ENCODE results near the gene DNAH7. TPM values are rescaled to one million over a fixed set of nuclear protein-coding genes. Genes with fewer than 3 reads are reported as not detected.

Gene DNAH7
- total RNA-seq, 4 donors from 2014 or later = 0.10 to 1.2 (median 0.27) TPM

DNA sequence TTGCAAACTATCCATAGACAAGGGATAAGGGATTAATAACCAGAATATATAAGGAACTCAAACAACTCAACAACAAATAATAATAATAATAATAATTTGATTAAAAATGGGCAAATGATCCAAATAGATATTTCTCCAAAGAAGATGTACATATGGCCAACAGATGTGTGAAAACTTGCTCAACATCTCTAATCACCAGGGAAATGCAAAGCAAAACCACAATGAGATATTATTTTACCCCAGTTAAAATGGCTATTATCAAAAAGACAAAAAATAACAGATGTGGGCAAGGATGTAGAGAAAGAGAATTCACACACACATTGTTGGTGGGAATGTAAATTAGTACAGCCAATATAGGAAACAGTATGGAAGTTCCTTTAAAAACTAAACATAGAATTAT is 26.9 kb downstream of the DNAH7 start:
- Histone ChIP-seq H3K4me3 (no peak overlapping the region), H3K27ac (no peak overlapping the region), H3K36me3 (no peaks in the 10 kb centered on the region), H3K27me3 (no peaks in the 10 kb centered on the region), H3K4me1 (no peaks in the 10 kb centered on the region), H3K9me3 (peaks cover 11% of the 10 kb centered on the region)
- TF ChIP-seq EP300 (IDR thresholded peaks at IDR 0.05) (no peak), POLR2A (IDR thresholded peaks at IDR 0.05) (no peak), POLR2AphosphoS5 (IDR thresholded peaks at IDR 0.05) (no peak)
- TF ChIP-seq, protein P1, sequence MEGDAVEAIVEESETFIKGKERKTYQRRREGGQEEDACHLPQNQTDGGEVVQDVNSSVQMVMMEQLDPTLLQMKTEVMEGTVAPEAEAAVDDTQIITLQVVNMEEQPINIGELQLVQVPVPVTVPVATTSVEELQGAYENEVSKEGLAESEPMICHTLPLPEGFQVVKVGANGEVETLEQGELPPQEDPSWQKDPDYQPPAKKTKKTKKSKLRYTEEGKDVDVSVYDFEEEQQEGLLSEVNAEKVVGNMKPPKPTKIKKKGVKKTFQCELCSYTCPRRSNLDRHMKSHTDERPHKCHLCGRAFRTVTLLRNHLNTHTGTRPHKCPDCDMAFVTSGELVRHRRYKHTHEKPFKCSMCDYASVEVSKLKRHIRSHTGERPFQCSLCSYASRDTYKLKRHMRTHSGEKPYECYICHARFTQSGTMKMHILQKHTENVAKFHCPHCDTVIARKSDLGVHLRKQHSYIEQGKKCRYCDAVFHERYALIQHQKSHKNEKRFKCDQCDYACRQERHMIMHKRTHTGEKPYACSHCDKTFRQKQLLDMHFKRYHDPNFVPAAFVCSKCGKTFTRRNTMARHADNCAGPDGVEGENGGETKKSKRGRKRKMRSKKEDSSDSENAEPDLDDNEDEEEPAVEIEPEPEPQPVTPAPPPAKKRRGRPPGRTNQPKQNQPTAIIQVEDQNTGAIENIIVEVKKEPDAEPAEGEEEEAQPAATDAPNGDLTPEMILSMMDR (IDR thresholded peaks at IDR 0.05) = no peak
- DNase-seq (ENCODE audit: low spot score in 2 of 2) = no peak

DNA sequence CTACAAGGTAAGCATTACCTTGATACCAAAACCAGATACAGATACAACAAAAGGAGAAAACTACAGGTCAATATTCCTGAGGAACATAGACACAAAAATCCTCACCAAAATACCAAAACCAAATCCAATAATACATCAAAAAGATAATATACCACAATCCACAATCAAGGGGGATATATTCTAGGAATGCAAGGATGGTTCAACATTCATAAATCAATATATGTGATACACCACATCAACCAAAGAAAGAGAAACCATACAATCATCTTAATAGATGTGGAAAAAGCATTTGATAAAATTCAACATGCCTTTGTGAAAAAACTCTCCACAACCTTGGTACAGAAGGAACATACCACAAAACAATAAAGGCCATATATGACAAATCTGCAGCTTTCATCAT is 28.4 kb downstream of the DNAH7 start:
- Histone ChIP-seq H3K27ac (no peak overlapping the region), H3K9me3 (peaks cover 11% of the 10 kb centered on the region), H3K4me3 (no peak overlapping the region), H3K36me3 (no peaks in the 10 kb centered on the region), H3K4me1 (no peaks in the 10 kb centered on the region), H3K27me3 (no peaks in the 10 kb centered on the region)
- TF ChIP-seq EP300 (IDR thresholded peaks at IDR 0.05) (no peak), POLR2A (IDR thresholded peaks at IDR 0.05) (no peak), POLR2AphosphoS5 (IDR thresholded peaks at IDR 0.05) (no peak)
- TF ChIP-seq, protein P1 (IDR thresholded peaks at IDR 0.05) = no peak
- no peak for DNase-seq (ENCODE audit: low spot score in 2 of 2)

- H3K36me3 ChIP-seq = no peaks in the 10 kb centered on the region
- no peak overlapping the region for H3K27ac ChIP-seq
- H3K27me3 ChIP-seq = no peaks in the 10 kb centered on the region
- H3K4me1 ChIP-seq = no peaks in the 10 kb centered on the region
- 100% methylated on average over 2 of the region's 2 CpGs for WGBS
- peaks cover 11% of the 10 kb centered on the region for H3K9me3 ChIP-seq
- no peak overlapping the region for H3K4me3 ChIP-seq
- TF ChIP-seq EP300 (IDR thresholded peaks at IDR 0.05) = no peak
- no peak for TF ChIP-seq POLR2AphosphoS5 (IDR thresholded peaks at IDR 0.05)
- no peak for TF ChIP-seq POLR2A (IDR thresholded peaks at IDR 0.05)
- TF ChIP-seq, protein P1 (IDR thresholded peaks at IDR 0.05) = no peak
- DNase-seq (ENCODE audit: low spot score in 2 of 2) = no peak
Measured at GRCh38 chr2:196036442-196036841, 32.2 kb downstream of the DNAH7 start.

GRCh38 chr2:196018037-196018436 is 50.6 kb downstream of the DNAH7 start:
- no peak for DNase-seq (ENCODE audit: low spot score in 2 of 2)
- Histone ChIP-seq H3K36me3 (no peaks in the 10 kb centered on the region), H3K27me3 (no peaks in the 10 kb centered on the region), H3K9me3 (no peaks in the 10 kb centered on the region), H3K4me1 (no peaks in the 10 kb centered on the region), H3K4me3 (no peak overlapping the region), H3K27ac (no peak overlapping the region)
- TF ChIP-seq EP300 (IDR thresholded peaks at IDR 0.05) (no peak), POLR2A (IDR thresholded peaks at IDR 0.05) (no peak)
- WGBS = 76% methylated on average over 2 of the region's 2 CpGs

DNA sequence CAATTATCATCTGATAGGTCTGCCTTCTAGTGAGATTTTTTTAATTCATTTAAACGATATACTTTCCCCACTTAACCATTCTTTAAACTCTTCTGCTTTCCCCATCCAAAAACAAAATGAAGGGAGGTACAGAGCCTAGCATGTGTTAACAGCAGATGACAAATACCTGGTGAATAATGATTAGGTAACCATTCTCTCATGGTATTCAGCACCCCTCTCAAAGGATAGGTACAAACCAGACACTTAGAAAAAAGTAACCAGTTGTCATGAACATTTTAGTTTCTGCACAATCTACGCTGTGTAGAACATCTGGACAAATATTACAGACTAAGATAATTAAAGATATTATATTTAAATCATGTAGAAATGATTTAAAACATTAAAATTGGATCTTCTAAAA is 56.3 kb downstream of the DNAH7 start:
- WGBS = 82% methylated on average over 2 of the region's 2 CpGs
- Histone ChIP-seq H3K27me3 (no peaks in the 10 kb centered on the region), H3K27ac (no peak overlapping the region), H3K9me3 (peaks cover 5% of the 10 kb centered on the region), H3K4me3 (no peak overlapping the region), H3K4me1 (no peaks in the 10 kb centered on the region), H3K36me3 (no peaks in the 10 kb centered on the region)
- TF ChIP-seq POLR2AphosphoS5 (IDR thresholded peaks at IDR 0.05) = no peak
- TF ChIP-seq POLR2A (IDR thresholded peaks at IDR 0.05) = no peak
- TF ChIP-seq, protein P1 (IDR thresholded peaks at IDR 0.05) = no peak
- TF ChIP-seq EP300 (IDR thresholded peaks at IDR 0.05) = no peak
- DNase-seq (ENCODE audit: low spot score in 2 of 2) = no peak

DNA sequence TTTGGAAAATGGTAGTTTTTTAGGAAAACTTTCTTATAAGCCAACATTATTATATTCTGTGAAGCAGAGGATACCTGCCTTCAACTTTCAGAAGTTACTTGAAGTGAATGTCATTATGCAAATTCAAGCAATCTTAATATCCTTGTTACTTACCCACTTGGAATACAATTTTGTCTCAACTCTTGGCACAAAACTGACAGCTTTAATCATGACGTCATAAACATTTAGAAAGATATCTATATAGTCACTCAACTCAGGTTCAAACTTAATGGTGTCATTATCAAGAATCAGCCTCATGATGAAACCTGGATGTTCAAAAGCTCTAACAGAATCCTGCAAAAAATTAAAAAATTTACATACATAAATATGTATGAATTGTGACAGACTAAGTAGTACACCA is 68.1 kb downstream of the DNAH7 start:
- no peak for DNase-seq (ENCODE audit: low spot score in 2 of 2)
- Histone ChIP-seq H3K9me3 (no peaks in the 10 kb centered on the region), H3K36me3 (no peaks in the 10 kb centered on the region), H3K27me3 (no peaks in the 10 kb centered on the region), H3K27ac (no peak overlapping the region), H3K4me1 (no peaks in the 10 kb centered on the region), H3K4me3 (no peak overlapping the region)
- 77% methylated on average over 1 of the region's 1 CpG for WGBS
- TF ChIP-seq POLR2AphosphoS5 (IDR thresholded peaks at IDR 0.05) (no peak), POLR2A (IDR thresholded peaks at IDR 0.05) (no peak), EP300 (IDR thresholded peaks at IDR 0.05) (no peak)
- TF ChIP-seq, protein P1 (IDR thresholded peaks at IDR 0.05) = no peak
